ENCODE data around the gene RGS14. TPM values are rescaled to one million over a fixed set of nuclear protein-coding genes. Genes with fewer than 3 reads are reported as not detected.

Gene RGS14
- total RNA-seq, 1 donor = 3.5 TPM

DNA sequence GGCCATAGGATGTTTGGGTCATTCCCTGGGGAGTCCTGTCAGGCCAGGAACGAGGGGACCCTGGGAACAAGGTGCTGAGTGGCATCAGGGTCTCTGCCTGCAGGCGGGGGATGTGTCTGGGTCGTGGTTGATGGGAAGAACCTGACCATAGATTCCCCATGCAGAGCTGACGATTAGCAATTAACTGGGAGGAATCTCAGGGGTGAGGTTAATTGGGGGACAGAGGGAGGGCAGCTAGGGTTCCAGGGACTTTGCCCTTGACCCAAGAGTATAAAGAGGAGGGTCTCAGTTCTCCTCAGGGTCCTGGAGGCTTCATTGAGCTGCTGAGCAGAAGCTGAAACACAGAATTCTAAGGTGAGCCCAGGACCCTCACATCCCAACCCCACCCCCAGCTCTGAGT, 26.4 kb downstream of the RGS14 start, which contains the start of gene SLC34A1:
Gene SLC34A1, plus strand, starts transcription at position 301 of the 400 bp plus-strand sequence. CDS start 1,308 bp downstream, outside the sequence.
- H3K4me3 ChIP-seq (ENCODE audit: low read depth, low read length) = no peak within 1 kb of the TSS
- TF ChIP-seq, protein P1, sequence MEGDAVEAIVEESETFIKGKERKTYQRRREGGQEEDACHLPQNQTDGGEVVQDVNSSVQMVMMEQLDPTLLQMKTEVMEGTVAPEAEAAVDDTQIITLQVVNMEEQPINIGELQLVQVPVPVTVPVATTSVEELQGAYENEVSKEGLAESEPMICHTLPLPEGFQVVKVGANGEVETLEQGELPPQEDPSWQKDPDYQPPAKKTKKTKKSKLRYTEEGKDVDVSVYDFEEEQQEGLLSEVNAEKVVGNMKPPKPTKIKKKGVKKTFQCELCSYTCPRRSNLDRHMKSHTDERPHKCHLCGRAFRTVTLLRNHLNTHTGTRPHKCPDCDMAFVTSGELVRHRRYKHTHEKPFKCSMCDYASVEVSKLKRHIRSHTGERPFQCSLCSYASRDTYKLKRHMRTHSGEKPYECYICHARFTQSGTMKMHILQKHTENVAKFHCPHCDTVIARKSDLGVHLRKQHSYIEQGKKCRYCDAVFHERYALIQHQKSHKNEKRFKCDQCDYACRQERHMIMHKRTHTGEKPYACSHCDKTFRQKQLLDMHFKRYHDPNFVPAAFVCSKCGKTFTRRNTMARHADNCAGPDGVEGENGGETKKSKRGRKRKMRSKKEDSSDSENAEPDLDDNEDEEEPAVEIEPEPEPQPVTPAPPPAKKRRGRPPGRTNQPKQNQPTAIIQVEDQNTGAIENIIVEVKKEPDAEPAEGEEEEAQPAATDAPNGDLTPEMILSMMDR (IDR thresholded peaks at IDR 0.05; ENCODE audit: insufficient read depth, low read depth, low read length) = no peak
- no peak for DNase-seq (ENCODE audit: low read depth)

DNA sequence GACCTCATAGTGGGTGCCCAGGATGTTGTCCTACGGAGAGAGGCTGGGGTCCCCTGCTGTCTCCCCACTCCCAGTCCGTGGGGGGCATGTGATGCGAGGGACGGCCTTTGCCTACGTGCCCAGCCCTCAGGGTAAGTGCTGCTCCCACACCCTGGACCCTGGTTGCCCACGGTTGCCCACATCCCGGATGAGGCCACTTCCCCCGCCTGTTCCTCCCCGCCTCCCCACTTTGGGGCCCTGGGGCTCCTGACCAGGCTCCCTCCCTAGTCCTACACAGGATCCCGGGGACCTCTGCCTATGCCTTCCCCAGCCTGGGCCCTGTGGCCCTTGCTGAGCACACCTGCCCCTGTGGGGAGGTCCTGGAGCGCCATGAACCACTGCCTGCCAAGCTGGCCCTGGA, 28.0 kb downstream of the RGS14 start:
- H3K4me3 ChIP-seq (ENCODE audit: low read depth, low read length) = no peak overlapping the region
- no peak for DNase-seq (ENCODE audit: low read depth)
- TF ChIP-seq, protein P1 (IDR thresholded peaks at IDR 0.05; ENCODE audit: insufficient read depth, low read depth, low read length) = no peak

DNA sequence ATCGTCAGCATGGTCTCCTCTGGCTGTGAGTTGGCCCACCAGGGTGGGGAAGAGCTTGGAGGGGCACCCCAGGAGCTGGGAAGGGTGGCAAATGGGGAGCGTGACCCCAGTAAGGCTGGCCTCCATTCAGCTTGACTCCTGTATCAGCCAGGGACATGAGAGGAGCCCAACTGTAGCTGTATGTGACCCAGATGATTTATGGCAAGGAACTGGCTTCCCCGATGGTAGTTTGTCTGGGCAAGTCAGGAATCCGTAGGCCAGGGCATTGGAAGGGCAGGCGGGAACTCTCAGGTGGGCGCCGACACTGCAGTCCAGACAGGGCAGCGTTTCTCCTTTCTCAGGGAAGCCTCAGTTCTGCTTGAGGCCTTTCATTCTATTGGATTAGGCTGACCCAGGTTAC, 28.8 kb downstream of the RGS14 start:
- no peak overlapping the region for H3K4me3 ChIP-seq (ENCODE audit: low read depth, low read length)
- TF ChIP-seq, protein P1 (IDR thresholded peaks at IDR 0.05; ENCODE audit: insufficient read depth, low read depth, low read length) = no peak
- no peak for DNase-seq (ENCODE audit: low read depth)

DNA sequence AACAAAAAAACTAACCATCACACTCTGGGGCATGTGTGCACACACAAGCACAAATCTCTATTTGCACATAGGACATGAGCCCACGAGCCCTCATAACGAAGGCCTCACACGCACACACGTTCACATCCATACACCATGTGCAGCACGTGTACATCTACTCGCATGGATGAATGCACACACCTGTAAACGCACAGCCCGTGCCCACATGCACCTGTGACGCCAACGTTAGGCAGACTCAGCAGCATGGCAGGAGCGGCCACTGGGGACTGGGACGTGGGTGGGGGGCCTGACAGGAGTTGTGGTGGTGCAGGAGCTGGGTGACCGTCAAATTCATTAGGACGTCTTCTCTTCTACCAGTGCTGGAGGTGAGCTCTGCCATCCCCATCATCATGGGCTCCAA, 29.7 kb downstream of the RGS14 start:
- no peak for DNase-seq (ENCODE audit: low read depth)
- H3K4me3 ChIP-seq (ENCODE audit: low read depth, low read length) = no peak overlapping the region
- TF ChIP-seq, protein P1 (IDR thresholded peaks at IDR 0.05; ENCODE audit: insufficient read depth, low read depth, low read length) = no peak

DNA sequence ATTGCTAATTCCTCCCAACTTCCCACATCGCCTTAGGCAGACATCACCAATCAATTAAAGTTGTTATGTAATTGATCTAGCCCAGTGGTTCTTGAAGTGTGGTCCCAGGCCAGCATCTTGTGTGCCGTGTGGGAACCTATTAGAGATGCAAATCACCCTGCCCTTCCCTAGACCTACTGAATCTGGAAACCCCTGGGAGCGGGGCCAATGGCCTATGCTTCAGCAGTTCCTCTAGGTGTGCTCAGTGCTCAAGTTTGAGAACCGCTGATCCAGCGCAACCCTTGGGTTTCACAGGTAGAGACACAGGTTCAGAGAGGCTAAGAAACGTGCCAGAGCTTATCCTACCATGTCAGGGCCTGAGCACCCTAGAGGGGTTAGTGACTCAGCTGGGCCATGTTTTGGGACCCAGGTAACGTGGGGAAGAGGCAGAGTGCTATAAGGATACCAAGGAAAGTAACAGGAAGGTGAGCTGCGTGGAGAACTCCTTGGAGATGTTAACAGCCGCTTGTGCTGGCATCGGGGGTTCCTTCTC, 30.9 kb downstream of the RGS14 start:
- H3K4me3 ChIP-seq (ENCODE audit: low read depth, low read length) = no peak overlapping the region
- TF ChIP-seq, protein P1 (IDR thresholded peaks at IDR 0.05; ENCODE audit: insufficient read depth, low read depth, low read length) = no peak
- no peak for DNase-seq (ENCODE audit: low read depth)

DNA sequence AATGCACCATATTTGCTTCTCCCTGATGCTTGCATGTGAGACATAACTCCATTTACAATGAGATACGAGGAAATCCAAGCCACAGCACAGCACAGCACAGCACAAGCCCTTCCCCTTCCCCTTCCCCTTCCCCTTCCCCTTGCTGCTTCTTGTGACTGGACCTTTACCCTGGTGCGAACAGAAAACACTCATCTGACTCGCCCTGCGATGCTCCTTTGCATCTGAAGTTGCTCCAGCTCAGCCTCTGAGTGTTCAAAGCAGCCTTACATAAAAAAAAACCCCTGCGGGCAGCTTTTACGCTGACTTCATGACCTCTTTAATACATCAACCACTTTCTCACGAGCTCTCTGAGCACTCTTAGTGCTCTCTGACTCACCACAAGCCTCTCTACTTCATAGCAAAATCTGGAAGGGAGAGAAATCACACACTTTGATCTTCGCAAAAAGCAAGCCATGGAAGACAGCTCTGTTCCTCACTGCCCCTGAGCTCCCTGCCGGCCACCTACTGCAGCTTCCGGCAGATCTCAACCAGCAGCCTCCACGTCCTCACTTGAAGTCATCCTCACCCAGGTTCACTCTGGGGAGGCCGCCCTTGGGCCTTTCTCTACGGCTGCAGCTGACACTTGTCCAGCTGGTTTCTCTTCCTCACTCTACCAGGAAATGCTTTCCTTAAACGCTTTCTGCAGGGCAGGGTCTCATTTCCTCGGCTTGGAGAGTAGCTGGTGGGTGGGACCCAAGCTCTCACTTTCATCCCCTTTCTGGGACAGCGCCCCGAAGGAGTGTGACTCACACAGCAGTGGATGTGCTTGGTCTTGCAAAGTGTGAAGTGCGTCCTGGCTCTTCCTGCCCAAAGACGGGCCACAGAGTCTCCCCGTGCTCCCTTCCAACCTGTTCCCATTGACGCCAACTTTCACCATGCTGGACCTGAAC, 31.8 kb downstream of the RGS14 start:
- peak; percentile 96 for DNase-seq (ENCODE audit: low read depth)
- H3K4me3 ChIP-seq (ENCODE audit: low read depth, low read length) = no peak overlapping the region
- TF ChIP-seq, protein P1 (IDR thresholded peaks at IDR 0.05; ENCODE audit: insufficient read depth, low read depth, low read length) = peak; percentile 2
